NCI-H1417 treated with DMSO at 0.1 percent for 48 hours (cell line): ENCODE results near the gene RAI14.
"Not testable (repeated sequence)": the region's sequence is repeated elsewhere in the genome, so short reads cannot be mapped to it uniquely, and the experiment has no call there.

ENCODE experiments used
- DNase-seq: peaks from one replicate; lab custom pipeline; 2025; lab: John Stamatoyannopoulos, UW

The RAI14 gene

DNA sequence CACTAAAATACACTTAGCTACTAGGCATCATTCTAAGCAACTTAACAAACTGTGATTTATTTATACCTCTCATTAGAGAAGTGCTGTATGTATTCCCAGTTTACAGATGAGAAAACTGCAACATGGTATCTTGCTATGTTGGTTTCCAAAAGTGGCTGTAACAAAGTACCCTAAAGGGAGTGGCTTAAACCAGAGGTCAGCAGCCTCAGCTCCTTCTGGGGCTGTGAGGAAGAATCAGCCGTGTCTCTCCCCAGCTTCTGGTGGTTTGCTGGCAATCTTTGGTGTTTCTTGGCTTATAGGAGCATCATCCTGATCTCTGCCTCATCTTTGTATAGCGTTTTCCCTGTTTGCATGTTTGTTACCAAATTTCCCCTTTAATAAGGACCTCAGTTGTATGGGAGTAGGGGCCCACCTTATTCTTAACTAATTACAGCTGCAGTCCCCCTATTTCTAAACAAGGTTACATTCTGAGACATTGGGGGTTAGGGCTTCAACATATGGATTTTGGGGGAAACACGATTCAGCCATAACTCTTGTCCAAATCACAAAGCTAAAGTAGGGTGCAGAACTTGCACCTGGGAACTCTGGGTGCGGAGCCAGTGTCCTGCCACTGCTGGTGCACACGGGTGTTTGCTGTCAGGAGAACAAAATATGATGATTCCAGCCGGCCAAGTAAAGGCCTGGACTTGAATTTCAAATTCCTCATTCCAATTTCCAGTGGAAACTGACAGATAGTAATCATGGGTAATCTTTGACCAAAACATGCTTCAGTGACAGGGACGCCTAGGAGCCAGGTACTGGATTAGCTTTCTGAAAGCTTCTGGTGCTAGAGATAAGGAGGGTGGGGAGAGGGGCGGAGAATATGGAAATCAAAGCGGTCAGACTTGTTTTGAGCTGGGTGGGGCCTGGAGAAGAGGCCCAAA lies 43.3 kb downstream of the RAI14 start:
- no peak for DNase-seq

DNA sequence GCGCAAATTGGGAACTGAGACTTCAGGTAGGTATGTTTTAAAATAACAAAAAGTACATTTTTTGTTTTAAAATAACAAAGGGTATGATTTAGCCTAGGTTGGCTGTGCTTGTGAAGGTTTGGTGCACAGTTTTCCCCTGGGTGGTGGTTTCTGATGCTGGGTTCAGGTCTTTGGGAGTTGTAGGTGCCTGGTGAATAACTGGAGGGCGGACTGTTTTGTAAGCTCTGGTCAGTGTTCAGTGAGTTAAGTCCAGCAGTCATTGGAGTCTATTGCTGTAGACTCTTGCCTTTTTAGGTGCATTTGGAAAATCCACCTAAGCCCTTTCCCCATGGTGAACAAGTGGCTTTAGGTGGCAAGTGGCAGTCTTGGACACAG lies 43.9 kb downstream of the RAI14 start:
- DNase-seq: no peak

DNA sequence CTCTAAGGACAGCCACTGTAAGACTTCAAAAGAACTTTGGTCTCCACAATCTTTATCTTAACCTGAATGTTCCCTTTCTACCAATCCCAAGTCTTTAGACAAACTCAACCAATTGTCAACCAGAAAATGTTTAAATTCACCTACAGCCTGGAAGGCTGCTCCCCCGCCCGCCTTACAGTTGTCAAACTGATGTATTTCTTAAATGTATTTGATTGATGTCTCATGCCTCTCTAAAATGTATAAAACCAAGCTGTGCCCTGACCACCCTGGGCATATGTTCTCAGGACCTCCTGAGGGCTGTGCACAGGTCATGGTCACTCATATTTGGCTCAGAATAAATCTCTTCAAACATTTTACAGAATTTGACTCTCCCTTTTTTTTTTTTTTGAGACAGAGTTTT lies 45.3 kb downstream of the RAI14 start:
- DNase-seq: not testable (repeated sequence)

DNA sequence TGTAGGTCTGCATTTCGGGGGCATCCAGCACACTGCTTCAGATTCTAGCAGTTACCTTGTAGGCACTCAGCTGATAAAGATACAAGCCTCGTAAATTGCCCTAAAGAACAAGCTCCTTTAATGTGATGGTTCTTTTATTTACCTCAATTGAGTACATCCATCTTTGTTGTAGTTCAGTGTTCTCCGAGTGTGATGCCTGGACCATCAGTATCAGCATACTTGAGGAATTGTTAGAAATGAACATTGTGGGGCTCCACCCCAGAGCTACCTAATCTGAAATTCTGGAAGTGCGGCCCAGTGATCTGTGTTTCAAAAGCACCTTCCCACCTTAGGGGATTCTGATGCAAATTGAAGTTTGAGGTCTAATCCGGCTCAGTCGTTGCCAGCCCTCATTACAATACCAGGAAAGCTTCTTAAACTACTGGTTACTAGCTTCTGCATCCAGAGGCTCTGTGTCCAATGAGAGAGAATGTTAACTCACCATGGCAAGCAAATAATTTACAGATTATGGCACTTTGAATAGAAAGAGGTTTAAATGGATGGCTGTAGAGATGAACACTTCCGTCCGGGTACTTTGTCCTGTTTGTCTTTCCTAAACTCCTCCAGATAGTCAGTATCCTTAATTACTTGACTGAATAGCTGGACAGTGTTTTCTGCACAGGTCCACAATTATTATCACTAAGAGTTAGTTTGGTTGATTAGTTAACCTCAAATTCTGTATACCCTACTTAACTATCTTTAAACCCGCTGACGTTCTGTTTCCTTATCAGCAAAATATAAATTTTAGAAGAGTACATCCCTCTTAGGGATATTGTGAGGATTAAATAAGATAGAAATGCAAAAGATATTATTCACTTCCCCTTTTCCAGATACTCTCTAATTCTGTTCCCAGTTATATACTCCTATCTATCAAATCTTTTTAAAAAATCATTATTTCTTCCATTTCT lies 47.9 kb downstream of the RAI14 start:
- no peak for DNase-seq

DNA sequence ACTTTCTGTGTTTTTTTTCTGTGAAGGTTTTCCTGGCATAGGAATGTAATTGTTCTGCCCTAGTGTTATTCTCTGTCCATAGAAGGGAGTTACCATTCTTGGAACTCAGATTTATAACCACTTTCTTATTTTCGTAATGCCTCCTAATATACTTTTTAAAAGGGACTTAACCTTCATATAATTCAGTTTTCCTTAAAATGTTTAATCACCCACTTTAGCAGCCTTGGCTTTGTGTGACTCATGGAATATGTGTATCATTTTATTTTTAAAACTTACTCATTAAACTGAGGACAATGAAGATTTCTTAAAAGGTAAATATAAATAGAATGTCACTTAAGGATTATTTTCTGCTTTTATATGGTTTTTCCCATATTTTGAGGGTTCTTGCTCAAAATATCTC lies 50.0 kb downstream of the RAI14 start:
- no peak for DNase-seq

DNA sequence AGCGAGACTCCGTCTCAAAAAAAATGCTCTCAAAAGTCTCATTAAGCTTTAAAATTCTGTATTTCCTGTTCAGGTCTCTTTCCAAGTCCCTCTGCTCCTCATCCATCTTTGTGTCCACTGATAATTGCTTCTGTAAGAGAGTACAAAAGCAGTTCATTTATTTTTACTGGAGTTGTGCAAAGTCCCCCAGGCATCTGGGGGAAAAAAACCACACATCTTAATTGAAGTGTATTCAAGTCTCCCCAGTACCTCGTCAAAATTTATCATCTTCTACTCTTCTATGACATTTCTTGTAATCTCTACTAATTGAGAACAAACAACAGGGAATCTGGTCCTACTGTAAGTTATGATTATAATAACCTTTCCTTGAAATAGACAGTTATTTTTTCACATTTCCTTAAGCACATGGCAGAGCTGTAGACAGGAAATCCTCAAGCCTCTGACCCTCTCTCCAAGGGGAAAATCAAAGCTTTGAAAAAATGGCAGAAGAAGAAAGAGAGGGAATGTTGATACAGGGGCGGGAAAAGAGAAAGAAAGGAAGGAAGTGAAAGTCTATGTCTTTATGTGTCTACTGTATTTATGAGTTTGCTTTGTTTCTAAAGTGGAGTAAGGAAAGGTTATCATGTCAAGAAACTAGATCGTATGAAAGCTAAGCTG lies 51.5 kb downstream of the RAI14 start:
- no peak for DNase-seq

DNA sequence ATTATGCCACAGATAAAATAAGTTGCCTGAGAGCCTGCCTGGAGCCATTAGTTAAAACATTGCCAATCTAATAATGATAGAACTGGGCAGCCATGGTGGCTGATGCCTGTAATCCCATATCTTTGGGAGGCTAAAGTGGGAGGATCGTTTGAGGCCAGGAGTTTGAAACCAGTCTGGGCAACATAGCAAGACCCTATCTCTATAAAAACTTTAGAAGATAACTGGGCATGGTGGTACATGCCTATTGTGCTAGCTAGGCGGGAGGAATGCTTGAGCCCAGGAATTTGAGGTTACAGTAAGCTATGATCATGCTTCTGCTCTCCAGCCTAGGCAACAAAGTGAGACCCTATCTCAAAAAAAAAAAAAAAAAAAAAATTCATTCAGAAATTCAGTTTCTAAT lies 52.6 kb downstream of the RAI14 start:
- DNase-seq: no peak

DNA sequence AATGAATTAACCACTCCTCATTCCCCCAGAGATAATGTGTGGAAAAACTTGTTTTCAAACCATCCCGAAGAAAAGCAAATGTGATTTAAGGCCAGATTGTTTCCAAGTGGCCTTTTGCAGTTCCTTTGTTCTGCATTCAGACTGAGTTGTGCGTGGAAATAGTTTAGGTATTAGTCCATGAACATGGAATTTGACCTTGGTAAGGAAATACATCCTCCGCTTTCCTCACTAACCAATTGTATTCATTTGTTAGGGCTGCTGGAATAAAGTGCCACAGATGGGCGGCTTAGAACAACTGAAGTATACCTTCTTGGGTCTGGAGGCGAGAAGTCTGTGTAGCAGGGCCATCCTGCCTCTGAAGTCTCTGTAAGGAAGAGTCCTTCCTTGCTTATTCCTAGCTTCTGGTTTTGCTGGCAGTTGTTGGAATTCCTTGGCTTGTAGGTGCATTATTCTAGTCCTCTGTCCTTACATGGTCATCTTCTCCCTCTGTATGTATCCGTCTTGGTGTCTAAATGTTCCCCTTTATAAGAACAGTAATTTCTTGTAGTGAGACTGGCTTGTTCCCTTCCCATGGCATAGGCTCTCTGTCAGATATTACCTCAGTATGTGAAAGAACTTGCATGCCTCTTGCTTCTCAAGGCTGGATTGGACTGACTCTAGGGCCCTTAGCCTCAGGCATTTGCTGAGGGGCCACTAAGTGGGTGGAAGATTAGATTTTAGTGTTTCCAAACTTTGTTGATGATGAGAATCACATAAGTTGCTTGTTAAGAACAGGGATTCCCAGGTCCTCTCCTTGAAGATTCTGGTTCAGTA lies 53.9 kb downstream of the RAI14 start:
- DNase-seq: no peak

DNA sequence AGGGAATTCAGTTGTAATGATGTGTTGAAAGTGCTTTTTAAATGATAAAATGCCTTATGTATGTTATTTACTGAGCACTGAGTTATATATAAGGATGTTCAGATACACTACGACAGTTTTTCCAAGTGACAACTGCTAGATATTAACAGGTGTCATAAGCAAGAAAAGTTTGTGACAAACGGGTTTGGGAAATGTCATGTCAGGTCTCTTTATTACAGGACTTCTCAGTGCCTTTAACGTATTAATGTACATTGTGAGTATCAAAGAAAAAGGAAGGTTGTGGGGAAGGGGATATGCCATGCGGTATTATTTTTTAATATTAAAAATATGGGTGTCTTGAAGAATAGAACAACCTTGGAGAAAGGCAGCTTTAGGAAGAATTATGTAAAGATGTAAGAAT lies 56.4 kb downstream of the RAI14 start:
- DNase-seq: no peak

DNA sequence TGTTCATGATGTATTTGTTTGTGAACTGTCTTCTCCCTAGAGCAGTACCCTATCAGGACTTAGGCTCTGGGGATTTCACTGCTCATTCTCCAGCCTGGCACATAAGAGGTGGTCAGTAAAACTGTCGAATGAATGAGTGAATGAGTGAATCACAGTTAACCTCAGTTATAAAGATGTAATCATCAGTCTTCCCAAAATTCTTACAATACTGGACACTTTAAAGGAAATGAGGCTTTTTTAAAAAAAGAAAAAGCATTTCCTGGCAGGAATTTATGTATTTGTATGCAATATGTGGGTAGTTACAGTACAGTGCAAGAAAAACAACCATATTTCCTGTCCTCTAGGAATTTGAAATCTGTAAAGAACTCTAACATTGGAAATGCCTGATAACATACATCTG lies 59.6 kb downstream of the RAI14 start:
- DNase-seq: no peak

DNA sequence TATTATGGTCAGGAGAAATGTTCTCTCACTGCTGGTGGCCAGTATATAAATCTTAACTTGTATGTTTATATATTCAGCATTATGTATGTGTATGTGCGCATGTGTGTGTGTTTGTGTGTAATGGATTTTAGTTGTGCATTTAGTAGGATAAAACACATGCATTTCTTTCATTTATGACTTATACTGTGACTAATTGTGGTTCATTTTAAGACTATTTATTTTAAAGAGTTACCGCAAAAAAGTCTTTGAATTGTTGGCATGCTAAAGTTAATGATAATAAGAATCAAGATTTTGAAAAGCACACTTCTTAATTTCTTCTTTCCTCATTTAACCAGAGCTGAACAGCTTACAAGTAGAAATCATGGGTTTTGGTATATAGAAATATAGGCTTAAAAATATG lies 60.9 kb downstream of the RAI14 start:
- DNase-seq: no peak

DNA sequence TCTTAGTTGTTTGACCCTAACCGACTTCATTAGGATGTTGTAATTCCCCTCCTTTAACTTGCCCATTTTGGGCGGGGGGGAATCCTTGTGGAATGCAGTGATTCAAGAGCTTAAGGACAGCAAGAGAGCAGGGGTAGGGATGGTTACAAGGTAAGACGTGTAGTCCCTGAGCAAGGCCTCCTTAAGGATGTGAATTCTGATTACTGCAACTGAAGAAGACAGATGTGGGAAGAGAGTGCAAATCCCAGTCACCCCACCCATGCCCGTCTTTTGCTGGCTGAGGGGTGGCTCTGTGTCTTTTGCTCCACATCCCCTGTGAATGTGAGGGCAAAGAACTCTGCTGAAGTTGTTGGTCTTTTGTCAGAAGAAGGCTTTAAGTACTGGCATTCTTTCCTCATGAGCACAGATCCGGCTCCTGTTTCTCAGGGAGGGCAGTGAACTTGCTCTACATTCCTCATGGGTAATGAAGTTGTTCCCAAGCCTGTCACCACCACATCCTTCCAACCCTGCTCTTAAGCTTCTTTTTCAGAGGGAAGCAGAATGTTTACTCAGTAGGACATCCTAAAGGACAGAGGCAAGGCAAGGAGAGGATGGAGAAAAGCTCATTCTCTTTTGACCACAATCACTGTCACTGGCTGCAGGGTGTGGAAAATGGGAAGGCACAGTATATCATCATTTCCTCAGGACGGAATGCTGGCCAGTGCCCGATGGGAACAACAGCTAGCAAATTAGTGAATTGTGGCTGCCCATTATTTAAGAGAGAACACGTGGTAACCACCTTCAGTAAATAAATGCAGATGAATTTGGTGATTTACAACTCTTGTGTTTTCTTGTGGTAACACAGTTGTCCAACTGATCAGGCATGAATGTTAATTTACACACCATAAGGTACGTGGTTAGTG lies 61.5 kb downstream of the RAI14 start:
- DNase-seq: no peak

DNA sequence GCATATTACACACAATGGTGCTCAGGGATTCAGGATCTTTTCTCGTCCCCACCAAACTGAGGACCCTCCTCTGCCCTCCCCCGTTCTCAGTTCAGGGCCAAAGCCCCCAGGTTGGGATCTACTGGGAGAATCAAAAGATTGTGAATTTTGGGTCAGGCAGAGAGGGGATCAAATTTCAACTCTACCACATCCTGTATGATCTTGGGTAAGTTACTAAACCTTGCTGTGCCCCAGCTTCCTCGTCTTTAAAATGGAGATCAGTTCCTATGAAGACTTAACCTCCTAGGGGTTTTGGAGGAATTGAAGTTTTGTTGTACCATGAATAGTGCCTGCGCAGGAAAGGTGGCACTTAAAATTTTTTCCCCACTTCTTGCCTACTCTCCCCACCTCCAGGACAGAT lies 62.4 kb downstream of the RAI14 start:
- DNase-seq: no peak

DNA sequence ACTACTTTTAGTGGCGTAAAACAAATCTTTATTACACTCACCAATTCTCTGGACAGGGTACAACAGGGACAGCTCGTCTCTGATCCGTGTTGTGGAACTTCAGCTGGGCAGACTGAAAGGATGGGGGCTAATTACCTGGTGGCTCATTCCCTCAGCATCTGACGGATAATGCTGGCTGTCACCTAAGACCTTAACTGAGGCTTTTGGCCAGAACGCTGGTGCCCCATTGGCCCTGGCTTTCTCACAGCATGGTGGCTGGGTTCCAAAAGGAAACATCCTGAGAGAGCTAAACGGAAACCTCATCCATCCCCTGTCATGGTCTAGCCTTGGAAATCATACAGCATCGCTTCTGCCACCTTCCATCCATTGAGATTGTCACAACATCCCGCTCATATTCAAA lies 62.9 kb downstream of the RAI14 start:
- DNase-seq: no peak

DNA sequence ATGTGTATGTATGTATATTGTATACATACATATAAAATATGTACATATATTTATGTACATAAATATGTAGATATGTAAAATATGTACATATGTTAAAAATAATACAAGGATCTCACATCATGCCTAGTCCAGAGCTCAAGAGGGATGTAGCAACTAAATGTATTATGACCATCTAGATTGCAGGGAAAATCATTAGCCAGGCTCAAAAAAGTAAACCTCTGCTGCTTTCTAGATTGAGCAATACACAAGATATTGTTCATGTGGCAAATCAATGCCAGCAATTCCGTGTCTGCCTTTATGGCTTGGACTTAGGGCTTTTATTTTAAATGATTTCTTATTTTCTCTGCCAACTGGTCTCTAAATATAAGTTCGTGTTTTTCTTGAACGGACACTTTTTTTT lies 65.2 kb downstream of the RAI14 start:
- no peak for DNase-seq

DNA sequence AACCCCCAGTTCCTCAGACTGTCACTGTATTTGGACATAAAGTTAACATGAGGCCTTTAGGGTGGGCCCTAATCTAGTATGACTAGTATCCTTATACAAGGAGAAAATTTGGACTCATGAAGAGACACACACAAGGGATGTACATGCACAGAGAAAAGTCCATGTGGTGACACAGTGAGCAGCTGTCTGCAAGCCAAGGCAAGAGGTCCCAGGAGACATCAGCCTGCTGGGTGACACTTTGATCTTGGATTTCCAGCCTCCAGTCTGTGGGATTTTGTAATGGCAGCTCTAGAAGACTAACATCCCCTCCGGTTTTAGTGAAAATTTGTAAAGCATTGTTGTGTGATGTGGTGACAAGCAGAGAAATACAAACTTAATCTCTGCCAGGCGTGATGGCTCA lies 66.1 kb downstream of the RAI14 start:
- no peak for DNase-seq

DNA sequence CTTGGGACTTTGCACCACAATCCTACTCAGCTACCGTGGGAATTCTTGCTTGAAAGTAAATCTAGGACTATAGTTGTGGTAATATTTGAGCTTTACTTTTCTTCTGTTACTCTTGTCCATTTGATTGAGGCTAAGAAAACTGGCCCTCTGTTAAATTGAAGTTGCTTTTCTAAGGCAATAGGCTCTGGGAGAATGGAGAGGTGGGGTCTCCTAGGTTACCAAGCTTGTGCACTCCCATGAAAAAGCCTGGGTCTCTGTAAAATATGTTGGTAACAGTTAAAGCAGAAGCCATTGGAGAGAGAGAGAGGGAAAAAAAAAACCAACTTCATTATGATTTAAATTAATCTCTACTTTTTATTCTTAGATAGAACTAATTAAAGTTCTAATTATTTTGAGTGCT lies 68.6 kb downstream of the RAI14 start:
- DNase-seq: no peak

DNA sequence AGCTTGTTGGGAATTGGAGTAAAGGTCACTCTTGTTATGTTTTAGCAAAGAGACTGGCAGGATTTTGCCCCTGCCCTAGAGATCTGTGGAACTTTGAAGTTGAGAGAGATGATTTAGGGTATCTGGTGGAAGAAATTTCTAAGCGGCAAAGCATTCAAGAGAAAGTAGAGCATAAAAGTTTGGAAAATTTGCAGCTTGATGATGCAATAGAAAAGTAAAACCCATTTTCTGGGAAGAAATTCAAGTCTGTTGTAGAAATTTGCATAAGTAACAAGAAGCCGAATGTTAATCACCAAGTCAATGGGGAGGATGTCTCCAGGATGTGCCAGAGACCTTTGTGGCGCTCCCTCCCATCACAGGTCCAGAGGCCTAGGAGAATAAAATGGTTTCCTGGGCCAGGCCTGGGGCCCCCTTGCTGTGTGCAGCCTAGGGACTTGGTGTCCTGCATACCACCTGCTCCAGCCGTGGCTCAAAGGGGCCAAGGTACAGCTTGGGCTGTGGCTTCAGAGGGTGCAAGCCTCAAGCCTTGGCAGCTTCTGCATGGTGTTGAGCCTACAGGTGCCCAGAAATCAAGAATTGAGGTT lies 71.1 kb downstream of the RAI14 start:
- not testable (repeated sequence) for DNase-seq

DNA sequence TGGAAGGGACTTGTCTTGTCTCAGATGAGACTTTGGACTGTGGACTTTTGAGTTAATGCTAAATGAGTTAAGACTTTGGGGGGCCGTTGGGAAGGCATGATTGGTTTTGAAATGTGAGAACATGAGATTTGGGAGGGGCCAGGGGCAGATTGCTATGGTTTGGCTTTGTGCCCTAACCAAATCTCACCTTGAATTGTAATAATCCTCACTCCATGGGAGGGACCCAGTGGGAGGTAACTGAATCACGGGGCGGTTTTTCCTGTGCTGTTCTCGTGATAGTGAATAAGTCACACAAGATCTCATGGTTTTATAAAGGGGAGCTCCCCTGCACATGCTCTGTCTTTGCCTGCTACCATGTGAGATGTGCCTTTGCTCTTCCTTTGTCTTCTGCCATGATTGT lies 72.1 kb downstream of the RAI14 start:
- DNase-seq: no peak
